Fibroblast of the aortic adventitia (primary cell): ENCODE results near the gene CCDC201. TPM values are rescaled to one million over a fixed set of nuclear protein-coding genes. Genes with fewer than 3 reads are reported as not detected.
"Not testable (repeated sequence)": the region's sequence is repeated elsewhere in the genome, so short reads cannot be mapped to it uniquely, and the experiment has no call there.

ENCODE experiments used
- DNase-seq: peaks from one replicate; pipeline ENCODE4 v3.0.0-alpha.2; 2010; ENCODE audit warnings: low read depth
- H3K4me3 ChIP-seq: 2 replicates; pipeline ENCODE4 v1.5.1; 2011; ENCODE audit warnings: low read depth, mild to moderate bottlenecking, control low read depth, low read length, moderate library complexity
- CTCF ChIP-seq: IDR thresholded peaks from 2 replicates; pipeline ENCODE4 v1.5.1; 2011; ENCODE audit warnings: mild to moderate bottlenecking, low read length, control low read depth, inconsistent platforms; ENCODE audit not compliant: insufficient read depth
- small RNA-seq: library from RNA; depleted of rRNA; stranded (forward); fragments of <200 nt; gene quantifications from one replicate; pipeline ENCODE3, GENCODE V24; 2012
- total RNA-seq: library from RNA; depleted of rRNA; stranded (reverse); fragments of >200 nt; gene quantifications from 2 replicates; pipeline ENCODE4 v1.2.3, GENCODE V29; 2012; ENCODE audit warnings: low replicate concordance

CCDC201 gene
- total RNA-seq, 1 donor = 0.09 TPM

GRCh38 chr7:45813771-45814170 is 59.1 kb downstream of the CCDC201 start:
- not testable (repeated sequence) for H3K4me3 ChIP-seq, DNase-seq

- no peak for TF ChIP-seq CTCF
Measured at GRCh38 chr7:45812946-45813345, 59.9 kb downstream of the CCDC201 start.

DNA sequence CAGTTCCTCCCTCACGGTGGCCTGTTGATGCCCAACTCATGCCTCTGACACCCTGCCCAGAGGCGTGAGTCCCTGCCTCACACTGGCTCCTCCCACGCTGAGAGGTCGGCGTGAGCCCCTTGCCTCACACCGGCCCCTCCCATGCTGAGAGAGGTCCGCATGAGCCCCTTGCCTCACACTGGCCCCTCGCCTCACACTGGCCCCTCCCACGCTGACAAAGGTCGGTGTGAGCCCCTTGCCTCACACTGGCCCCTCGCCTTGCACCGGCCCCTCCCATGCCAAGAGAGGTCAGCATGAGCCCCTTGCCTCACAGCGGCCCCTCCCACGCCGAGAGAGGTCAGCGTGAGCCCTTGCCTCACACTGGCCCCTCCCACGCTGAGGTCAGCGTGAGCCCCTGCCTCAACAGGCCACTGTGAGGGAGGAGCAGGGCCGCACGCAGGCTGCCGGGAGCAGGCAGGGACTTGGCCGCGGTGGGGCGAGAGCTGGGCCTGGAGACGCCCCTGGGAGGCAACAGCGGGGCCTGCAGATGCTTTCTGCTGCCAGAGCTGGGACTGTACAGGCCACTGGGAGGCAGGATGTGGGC is 61.1 kb downstream of the CCDC201 start:
- not testable (repeated sequence) for DNase-seq

More at GRCh38 chr7:45812946-45813345, 59.9 kb downstream of the CCDC201 start:
- DNase-seq = no peak
- no peak overlapping the region for H3K4me3 ChIP-seq

DNA sequence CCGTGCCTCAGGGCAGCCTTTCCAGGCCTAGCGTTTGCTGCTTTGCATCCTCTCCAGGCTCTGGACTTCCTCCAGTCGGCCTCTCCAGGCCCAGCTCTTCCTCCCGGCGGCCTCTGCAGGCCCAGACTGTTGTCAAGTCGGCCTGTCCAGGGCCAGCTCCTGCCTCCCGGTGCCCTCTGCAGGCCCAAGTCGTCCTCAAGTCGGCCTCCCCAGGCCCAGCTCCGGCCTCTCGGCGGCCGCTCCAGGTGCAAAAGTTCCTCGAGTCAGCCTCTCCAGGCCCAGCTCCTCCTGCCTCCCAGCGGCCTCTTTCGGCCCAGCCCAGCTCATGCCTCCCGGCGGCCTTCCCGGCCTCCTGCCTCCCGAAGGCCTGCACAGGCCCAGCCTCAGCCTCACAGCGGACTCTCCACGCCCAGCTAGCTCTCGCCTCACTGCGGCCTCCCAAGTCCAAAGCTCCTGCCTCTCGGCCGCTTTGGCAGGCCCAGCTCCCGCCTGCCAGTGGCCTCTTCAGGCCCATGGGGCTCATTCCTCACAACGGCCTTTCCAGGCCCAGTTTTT is 62.4 kb downstream of the CCDC201 start:
- DNase-seq, H3K4me3 ChIP-seq: not testable (repeated sequence)

More for the DNA sequence above, 61.1 kb downstream of the CCDC201 start:
- not testable (repeated sequence) for H3K4me3 ChIP-seq

Small RNA genes within 50 kb of the gene (small RNA-seq; reads per million reads assigned to genes)
- gene RNU6-326P = not detected

Other genes with a start within 250 kb of the CCDC201 start
- 5.3 TPM in 1 of 2 replicates, not detected in the other for gene IGFBP1, start 15.4 kb upstream of the CCDC201 start, total RNA-seq
- 287 and 1,278 TPM in 2 replicates for gene IGFBP3, start 48.2 kb upstream of the CCDC201 start, total RNA-seq